Smooth muscle cell of the brain vasculature (primary cell): ENCODE measurements around the gene PHETA1.
A peak's percentile ranks its signal among the peaks of the same experiment; 100 is the strongest.

ENCODE experiments used
- DNase-seq: peaks from one replicate; pipeline ENCODE4 v3.0.0-alpha.2; 2012; ENCODE audit warnings: low read depth, low spot score

The PHETA1 gene

DNA sequence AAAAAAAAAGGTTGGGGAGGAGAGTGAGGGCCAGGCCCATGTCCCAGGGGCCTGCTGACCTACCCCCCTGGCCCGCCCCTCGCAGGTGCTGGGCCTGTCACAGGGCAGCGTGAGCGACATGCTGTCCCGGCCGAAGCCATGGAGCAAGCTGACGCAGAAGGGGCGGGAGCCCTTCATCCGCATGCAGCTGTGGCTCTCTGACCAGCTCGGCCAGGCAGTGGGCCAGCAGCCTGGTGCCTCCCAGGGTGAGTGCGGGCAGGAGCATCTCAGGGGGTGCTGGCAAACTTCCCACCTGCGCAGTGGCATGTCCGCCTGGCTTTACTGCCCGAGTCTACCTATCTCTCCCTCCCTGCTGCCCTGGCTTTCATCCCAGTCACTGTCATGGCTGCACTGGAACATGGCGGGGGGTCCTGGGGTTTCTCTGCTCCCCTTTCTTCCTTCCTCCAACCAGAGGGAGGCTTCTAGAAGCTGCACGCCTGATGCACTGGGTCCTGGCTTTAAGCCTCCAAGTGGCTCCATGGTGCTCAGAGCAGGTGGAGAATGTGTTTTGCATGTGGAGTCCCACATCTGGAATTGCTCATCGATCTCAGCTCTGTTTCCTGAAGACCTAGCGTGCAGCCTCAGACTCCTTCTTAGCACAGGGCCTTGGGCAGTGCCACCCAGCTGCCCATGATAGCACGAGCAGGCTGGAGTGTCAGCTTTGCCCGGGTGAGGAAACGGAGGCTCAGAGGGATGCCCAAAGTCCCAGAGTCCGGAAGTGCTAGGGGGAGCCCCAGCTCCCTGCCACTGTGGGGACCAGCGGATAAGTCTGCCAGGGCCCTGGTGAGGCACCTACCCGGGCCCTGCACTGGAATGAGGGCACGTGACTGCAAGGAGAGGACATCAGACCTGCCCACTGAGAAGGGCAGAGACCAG lies 46.3 kb downstream of the PHETA1 start:
- no peak for DNase-seq

DNA sequence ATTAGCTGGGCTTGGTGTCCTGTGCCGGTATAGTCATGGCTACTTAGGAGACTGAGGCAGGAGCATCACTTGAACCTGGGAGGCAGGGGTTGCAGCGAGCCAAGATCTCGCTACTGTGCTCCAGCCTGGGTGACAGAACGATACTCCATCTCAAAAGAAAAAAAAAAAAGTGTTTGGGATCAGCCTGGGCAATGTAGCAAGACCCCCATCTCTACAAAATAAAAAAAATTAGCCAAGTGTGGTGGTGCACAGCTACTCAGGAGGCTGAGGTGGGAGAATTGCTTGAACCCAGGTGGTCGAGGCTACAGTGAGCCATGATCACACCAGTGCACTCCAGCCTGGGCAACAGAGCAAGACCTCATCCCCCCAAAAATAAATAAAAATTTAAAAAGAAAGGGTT lies 47.6 kb downstream of the PHETA1 start:
- no peak for DNase-seq

DNA sequence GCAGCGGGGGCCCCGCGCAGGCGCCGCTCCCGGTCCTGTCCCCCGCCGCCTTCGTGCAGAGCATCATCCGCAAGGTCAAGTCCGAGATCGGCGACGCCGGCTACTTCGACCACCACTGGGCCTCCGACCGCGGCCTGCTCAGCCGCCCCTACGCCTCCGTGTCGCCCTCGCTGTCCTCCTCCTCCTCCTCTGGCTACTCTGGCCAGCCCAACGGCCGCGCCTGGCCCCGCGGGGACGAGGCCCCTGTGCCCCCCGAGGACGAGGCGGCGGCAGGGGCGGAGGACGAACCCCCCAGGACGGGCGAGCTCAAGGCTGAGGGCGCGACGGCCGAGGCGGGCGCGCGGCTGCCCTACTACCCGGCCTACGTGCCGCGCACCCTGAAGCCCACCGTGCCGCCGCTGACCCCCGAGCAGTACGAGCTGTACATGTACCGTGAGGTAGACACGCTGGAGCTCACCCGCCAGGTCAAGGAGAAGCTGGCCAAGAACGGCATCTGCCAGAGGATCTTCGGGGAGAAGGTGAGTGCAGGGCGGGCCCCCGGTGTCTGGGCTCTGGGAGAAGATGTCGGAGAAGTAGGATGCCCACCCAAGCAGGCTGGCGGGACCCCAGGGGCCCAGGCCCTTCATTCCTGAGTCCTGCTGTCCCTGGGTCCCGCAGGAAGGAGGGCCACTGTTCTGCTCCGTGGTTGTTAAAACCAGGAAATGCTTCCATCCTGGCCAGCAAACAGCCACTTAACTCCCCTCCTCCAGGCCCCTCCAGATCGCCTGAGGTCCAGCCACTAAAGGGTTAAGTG lies 48.4 kb downstream of the PHETA1 start:
- DNase-seq = no peak

DNA sequence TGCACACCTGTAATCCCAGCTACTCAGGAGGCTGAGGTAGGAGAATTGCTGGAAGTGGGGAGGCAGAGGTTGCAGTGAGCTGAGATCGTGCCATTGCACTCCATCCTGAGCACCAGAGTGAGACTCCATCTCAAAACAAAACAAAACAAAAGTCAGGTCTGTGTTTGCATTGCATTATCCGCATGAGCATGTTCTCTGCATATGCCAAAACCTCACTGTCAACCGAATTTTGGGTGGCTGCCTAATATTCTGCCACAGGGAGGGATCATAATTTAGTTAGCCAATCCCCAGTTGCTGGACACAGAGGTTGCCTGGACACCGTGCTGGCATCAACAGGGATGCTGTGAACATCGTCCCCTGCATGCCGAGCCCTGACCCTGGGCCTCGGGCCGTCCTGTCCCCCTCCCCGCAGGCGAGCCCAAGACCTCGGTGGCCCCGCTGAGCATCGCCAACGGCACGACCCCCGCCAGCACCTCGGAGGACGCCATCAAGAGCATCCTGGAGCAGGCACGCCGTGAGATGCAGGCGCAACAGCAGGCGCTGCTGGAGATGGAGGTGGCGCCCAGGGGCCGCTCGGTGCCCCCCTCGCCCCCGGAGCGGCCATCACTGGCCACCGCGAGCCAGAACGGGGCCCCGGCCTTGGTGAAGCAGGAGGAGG lies 49.2 kb downstream of the PHETA1 start:
- no peak for DNase-seq

DNA sequence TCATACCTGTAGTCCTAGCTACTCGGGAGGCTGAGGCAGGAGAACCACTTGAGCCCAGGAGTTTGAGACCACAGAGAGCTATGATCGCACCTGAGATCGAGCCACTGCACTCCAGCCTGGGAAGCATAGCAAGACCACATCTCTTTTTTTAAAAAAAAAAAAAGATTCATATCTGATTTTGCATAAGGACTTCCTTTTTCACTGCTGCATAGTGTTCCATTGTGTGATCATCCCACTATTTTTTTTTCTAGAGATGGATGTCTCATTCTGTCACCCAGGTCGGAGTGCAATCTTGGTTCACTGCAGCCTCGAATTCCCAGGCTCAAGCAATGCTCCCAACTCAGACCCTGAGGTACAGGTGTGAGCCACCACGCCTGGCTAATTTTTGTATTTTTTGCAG lies 50.4 kb downstream of the PHETA1 start:
- no peak for DNase-seq

DNA sequence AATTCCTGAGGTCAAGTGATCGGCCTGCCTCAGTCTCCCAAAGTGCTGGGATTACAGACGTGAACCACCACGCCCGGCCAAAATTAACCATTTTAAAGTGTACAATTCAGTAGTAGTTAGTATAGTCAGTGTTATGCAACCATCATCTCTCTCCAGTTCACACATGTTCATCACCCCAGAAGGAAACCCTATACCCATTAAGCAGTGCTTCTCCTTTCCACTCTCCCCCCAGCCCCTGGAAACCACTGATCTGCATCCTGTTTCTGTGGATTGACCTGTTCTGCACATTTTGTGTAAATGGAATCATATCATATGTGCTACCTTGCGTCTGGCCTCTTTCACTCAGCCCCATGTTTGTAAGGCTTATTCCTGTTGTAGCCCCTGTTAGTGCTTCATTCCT lies 52.2 kb downstream of the PHETA1 start:
- DNase-seq = no peak

DNA sequence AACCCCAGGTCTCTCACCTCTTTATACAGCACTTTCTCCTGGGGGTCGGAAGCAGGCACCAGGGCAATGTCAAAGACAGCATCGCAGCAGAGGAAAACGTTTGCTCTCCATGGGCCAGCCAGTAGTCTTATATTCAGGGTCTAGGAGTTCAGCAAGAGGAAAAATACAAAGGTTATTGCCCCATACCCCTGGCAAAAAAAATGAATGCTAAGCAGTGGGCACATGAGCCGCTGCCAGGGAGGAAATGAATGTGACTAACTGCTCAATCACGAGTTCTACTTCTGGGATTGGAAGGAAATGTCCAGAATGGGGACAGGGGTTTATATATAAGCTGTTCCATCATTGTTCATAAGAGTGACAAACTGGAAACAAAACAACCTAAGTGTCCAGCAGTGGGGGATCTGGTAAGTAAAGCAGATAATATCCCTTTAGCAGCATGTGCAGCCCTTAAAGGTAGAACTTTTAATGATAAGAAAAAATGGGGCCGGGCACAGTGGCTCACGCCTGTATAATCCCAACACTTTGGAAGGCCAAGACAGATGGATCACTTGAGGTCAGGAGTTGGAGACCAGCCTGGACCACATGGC lies 53.8 kb downstream of the PHETA1 start:
- no peak for DNase-seq

DNA sequence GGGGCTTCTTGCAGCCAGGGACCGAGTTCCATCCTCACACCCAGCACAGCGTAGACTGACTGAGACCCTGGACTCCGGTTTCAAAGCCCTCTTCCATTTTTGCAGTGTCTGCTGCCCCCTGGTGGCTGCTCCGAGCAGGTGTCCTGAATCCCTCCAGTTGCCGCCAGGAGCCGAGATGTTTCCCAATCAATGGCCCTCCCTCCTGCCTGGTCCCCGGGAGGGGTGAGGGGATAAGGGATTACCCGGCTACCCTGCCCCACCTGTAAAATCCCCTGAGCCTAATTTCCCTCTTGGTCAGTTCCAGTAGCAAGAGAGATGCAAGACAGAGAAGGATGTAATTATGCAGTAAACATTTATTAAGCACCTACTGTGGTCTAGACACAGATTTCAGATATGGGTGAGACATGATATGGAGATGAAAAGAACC lies 55.0 kb downstream of the PHETA1 start:
- DNase-seq = peak; percentile 23

DNA sequence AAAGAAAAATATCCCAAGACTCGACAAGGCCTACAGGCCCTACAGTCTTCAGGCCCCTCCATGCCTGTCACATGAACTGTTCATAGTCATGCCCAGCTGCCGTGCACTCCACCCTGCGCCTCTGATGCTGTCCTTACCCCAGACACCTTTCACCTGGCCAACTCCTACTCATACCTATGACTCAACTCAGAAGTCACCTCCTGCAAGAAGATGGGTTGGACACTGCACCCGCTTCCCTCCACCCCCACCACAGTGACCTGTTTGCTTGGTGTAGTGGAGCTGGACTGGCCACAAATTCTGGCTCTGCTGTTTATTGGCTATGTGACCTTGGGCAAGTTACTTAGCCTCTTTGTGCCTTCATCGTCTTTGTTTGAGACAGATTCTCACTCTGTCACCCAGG lies 56.2 kb downstream of the PHETA1 start:
- no peak for DNase-seq

DNA sequence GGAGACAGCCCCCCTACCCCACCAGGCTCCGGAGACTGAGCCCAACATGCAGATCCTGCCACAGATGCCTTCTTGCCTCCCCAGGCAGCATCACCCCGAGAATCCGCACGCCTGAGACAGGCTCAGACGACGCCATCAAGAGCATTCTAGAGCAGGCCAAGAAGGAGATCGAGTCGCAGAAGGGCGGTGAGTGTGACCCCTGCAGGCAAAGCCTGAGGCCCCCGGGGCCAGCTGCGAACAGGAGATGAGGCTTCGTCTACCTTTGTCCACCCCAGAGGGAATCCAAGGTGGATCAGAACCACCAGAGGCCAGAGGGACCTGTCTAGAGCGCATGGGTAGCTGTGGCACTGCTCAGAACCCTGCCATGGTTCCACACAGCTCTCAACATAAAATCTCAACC lies 56.9 kb downstream of the PHETA1 start:
- DNase-seq = no peak

DNA sequence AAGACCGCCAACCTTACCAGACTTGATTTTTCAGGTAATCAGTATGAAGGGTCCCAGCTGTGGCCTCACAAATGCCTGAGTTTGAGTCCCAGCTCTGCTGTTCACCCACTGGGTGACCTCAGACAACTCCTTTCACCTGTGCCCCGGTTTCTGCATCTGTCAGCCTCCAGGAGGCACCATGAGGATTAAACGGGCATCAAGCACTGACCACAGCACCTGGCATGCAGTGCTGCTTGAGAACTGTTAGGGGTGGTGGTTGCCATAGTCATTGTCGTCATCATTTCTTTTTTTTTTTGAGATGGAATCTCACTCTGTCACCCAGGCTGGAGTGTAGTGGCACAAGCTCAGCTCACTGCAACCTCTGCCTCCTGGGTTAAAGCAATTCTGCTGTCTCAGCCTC lies 57.9 kb downstream of the PHETA1 start:
- DNase-seq = no peak
